Testis (tissue), 3 donors: ENCODE measurements around the gene PCNX4. TPM values are rescaled to one million over a fixed set of nuclear protein-coding genes. Genes with fewer than 3 reads are reported as not detected.

ENCODE experiments used
- DNase-seq: peaks from one replicate; pipeline ENCODE4 v3.0.0-alpha.2; 2019
- H3K27ac ChIP-seq, 2 donors: fragments of 200-600 bp; sonication (generic); one replicate each; pipeline ENCODE4 v1.5.1; 2019
- H3K27me3 ChIP-seq: fragments of 200-600 bp; sonication (generic); one replicate; pipeline ENCODE4 v1.5.1; 2019
- H3K36me3 ChIP-seq: fragments of 200-600 bp; sonication (generic); one replicate; pipeline ENCODE4 v1.5.1; 2017; ENCODE audit warnings: low read depth; ENCODE audit errors: missing control alignments
- H3K4me1 ChIP-seq: fragments of 200-600 bp; sonication (generic); one replicate; pipeline ENCODE4 v1.5.1; 2019
- H3K4me3 ChIP-seq, 2 donors: fragments of 200-600 bp; sonication (generic); one replicate each; pipeline ENCODE4 v1.5.1; 2017 to 2019
- H3K9me3 ChIP-seq: fragments of 200-600 bp; sonication (generic); one replicate; pipeline ENCODE4 v1.5.1; 2017
- POLR2A ChIP-seq: fragments of 450-650 bp; IDR thresholded peaks from one replicate; pipeline ENCODE4 v1.6.1; 2017; ENCODE audit warnings: antibody characterized with exemption, mild to moderate bottlenecking, moderate library complexity
- WGBS, 2 donors: methylation state at CpG; one replicate each; pipeline ENCODE4 v1.1.5; 2018; 5-methylcytosine and 5-hydroxymethylcytosine counted together
- intact Hi-C: fragments of 100-400 bp; cut with DNase I; formaldehyde crosslinking; loops from one replicate; pipeline ENCODE4 v1.15.1; 2023; ENCODE audit warnings: low total_unique reads
- polyA plus RNA-seq: library from polyadenylated mRNA; stranded (reverse); fragments of 350-450 nt; fragmentation: Illumina TruSeq; extraction: RNeasy Lipid Tissue Mini Kit (QIAGEN cat#74804); gene quantifications from one replicate; pipeline ENCODE4 v1.2.3, GENCODE V29; 2014; ENCODE audit warnings: low read depth, low replicate concordance; ENCODE audit not compliant: insufficient read depth
- total RNA-seq, 2 donors: library from RNA; depleted of rRNA; stranded (reverse); fragments of >200 nt; gene quantifications; one replicate each; pipeline ENCODE4 v1.2.3, GENCODE V29; 2016
- TF ChIP-seq, protein P1 (sequence below), 3 experiments: fragments of 450-650 bp in 2 of 3; fragments of 200-600 bp in 1 of 3; sonication (generic) in 1 of 3; IDR thresholded peaks; one replicate each; pipeline ENCODE4 v1.5.1; 2016 to 2019; ENCODE audit warnings: antibody characterized with exemption in 3 of 3, mild to moderate bottlenecking in 2 of 3, moderate library complexity in 1 of 3

The PCNX4 gene
- total and polyA plus RNA-seq, 3 donors from 2014 or later, result 42.3 to 133 (median 118) TPM

DNA sequence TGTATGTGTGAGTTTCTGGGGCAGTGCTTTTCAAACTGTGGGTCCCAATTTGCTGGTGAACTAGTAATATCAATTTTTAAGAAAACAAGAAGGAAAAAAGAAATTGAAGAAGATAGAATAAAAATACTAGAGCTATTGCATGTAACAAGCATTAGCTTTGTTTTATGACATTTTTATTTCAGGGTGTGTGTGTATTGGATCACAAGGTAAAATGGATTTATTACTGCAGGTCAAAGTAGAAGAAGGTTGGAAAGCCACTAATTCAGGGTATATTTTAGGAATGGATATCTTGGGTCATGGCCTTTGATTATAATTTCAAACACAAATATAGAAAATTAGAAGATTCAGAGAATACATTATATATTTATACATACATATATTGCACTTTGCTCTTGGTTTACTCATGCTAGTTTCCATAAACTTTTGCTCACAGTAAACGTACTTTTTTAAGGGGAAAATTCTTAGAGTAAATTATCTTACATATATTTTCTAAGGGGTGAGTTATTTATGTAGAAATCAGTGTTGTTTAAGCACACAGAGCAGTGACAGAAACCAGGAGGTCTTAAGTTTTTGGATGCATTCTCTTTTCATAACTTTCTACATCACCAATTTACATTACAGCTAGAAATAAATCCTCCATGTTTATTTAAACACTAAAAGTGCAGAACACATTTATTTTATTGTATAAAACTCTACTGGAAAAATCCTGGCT is 122.8 kb downstream of the PCNX4 start:
- intact Hi-C loops, result no loop called here
- Histone ChIP-seq H3K4me3 (no peak overlapping the region), H3K27me3 (no peaks in the 10 kb centered on the region), H3K9me3 (no peaks in the 10 kb centered on the region), H3K4me1 (no peaks in the 10 kb centered on the region), H3K36me3 (no peaks in the 10 kb centered on the region), H3K27ac (no peak overlapping the region)
- no peak for TF ChIP-seq POLR2A
- TF ChIP-seq, protein P1, sequence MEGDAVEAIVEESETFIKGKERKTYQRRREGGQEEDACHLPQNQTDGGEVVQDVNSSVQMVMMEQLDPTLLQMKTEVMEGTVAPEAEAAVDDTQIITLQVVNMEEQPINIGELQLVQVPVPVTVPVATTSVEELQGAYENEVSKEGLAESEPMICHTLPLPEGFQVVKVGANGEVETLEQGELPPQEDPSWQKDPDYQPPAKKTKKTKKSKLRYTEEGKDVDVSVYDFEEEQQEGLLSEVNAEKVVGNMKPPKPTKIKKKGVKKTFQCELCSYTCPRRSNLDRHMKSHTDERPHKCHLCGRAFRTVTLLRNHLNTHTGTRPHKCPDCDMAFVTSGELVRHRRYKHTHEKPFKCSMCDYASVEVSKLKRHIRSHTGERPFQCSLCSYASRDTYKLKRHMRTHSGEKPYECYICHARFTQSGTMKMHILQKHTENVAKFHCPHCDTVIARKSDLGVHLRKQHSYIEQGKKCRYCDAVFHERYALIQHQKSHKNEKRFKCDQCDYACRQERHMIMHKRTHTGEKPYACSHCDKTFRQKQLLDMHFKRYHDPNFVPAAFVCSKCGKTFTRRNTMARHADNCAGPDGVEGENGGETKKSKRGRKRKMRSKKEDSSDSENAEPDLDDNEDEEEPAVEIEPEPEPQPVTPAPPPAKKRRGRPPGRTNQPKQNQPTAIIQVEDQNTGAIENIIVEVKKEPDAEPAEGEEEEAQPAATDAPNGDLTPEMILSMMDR (IDR thresholded peaks at IDR 0.05), result no peak
- WGBS, 2 donors, result 68 to 74% methylated on average over 1 of the region's 1 CpG
- no peak for DNase-seq

DNA sequence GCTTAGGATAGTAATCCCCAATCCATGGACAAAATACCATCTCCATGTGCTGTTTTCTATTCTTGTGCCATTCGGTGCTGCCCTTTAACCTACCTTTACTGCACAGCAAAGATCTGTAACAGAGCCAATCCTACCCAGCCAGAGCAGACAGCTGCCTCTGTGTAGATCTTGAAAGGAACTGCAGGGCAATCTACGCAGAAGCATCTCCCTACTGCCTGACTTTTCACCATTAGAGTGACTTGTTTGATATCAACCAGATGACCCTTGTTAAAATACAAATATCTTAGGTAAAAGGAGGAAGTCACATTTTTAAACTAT is 123.4 kb downstream of the PCNX4 start:
- no peak overlapping the region for H3K27ac ChIP-seq
- no peak for DNase-seq
- intact Hi-C loops, result no loop called here
- no peaks in the 10 kb centered on the region for H3K9me3 ChIP-seq
- WGBS, 2 donors, result 74 to 83% methylated on average over 2 of the region's 2 CpGs
- H3K36me3 ChIP-seq, result no peaks in the 10 kb centered on the region
- no peak overlapping the region for H3K4me3 ChIP-seq
- TF ChIP-seq, protein P1 (IDR thresholded peaks at IDR 0.05), result no peak
- no peak for TF ChIP-seq POLR2A
- no peaks in the 10 kb centered on the region for H3K27me3 ChIP-seq
- H3K4me1 ChIP-seq, result no peaks in the 10 kb centered on the region

DNA sequence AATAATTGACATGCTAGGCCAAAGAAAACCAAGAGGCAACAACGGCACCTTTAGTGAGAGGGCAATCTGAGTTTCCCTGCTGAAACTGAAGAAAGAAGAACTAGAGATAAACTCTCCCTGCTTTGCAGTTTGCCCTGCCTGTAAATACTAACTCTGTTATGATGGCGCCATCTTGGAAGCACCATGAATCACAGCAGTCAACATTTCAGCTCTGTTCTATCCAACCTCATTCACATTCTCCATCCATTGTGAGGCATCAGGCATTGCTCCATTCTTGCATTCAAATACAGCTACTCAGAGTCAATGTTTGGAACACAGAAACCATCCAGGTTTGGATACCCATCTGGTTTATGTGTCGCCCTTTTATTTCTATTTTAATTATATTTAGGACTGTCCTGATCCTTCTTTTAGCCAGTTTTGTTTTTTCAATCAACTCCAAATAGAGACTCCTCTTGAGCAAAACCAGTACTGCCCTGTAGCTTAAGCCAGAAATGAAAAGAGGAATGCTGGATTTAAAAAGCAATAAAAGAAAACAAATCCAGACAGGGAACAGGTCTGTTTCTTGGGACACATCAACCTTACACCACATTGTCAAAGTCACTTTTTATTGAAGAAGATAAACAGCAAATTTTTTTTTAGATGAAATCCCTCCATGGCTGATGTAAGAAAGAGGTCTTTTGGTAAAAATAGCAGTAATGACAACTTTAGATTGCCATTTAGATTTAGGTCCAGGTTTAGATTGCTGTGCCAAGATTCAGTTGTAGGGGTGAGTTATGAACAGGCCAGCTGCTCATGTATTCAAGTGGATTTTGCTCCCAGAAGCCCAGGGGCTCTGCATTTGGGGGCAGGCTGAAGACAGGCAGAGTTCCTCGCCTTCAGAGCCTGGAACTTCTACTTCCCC is 124.0 kb downstream of the PCNX4 start:
- no peak overlapping the region for H3K27ac ChIP-seq
- H3K4me1 ChIP-seq, result no peaks in the 10 kb centered on the region
- H3K27me3 ChIP-seq, result no peaks in the 10 kb centered on the region
- no peak overlapping the region for H3K4me3 ChIP-seq
- no peak for DNase-seq
- TF ChIP-seq POLR2A, result no peak
- TF ChIP-seq, protein P1 (IDR thresholded peaks at IDR 0.05), result no peak
- no peaks in the 10 kb centered on the region for H3K9me3 ChIP-seq
- WGBS, 2 donors, result 91 to 93% methylated on average over 4 of the region's 4 CpGs
- H3K36me3 ChIP-seq, result no peaks in the 10 kb centered on the region
- intact Hi-C loops, result no loop called here

DNA sequence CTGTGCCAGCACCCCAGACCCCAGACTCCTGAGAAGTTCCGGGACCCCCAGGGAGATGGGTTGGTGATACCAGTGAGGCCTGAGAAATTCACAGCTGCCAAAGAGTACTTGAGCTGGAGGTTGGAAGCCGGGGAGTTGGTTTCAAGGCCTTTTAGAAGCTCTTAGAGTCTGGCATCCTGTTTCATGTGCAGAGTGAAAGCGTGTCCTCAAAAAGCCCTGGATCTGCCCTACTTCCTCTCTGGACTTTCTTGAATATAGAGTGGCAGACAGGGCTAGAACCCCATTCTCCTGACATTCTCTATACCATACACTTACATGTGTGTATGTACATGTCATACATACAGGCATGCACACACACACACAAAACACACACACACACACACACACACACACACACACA is 126.0 kb downstream of the PCNX4 start:
- H3K9me3 ChIP-seq, result no peaks in the 10 kb centered on the region
- H3K4me1 ChIP-seq, result no peaks in the 10 kb centered on the region
- TF ChIP-seq, protein P1 (IDR thresholded peaks at IDR 0.05), result no peak
- no peak for TF ChIP-seq POLR2A
- H3K27ac ChIP-seq, result no peak overlapping the region
- intact Hi-C loops, result no loop called here
- H3K27me3 ChIP-seq, result no peaks in the 10 kb centered on the region
- no peaks in the 10 kb centered on the region for H3K36me3 ChIP-seq
- 33 to 34% methylated on average over 3 of the region's 3 CpGs for WGBS, 2 donors
- H3K4me3 ChIP-seq, result no peak overlapping the region
- no peak for DNase-seq

Other genes with a start within 250 kb of the PCNX4 start
- 10 to 100 TPM in 1 of 2 donors, 1 to 10 TPM in 1; 8.2 to 11.1 TPM for gene RTN1, start 221.1 kb upstream of the PCNX4 start, total RNA-seq
- 10.9 TPM for gene RTN1, start 221.1 kb upstream of the PCNX4 start, polyA plus RNA-seq
- gene LRRC9, start 171.8 kb upstream of the PCNX4 start, total RNA-seq, result 10 to 100 TPM in 1 of 2 donors, 1 to 10 TPM in 1; 4.3 to 11.0 TPM
- gene LRRC9, start 171.8 kb upstream of the PCNX4 start, polyA plus RNA-seq, result 10.1 TPM
- gene DHRS7, start 73.5 kb downstream of the PCNX4 start, total RNA-seq, result 10 to 100 TPM; 14.6 to 20.9 TPM
- gene DHRS7, start 73.5 kb downstream of the PCNX4 start, polyA plus RNA-seq, result 22.9 TPM
- gene PPM1A, start 157.3 kb downstream of the PCNX4 start, total RNA-seq, result 10 to 100 TPM; 73.0 to 91.1 TPM
- gene PPM1A, start 157.3 kb downstream of the PCNX4 start, polyA plus RNA-seq, result 146 TPM